ENCODE results near the gene LILRB3.

- TF ChIP-seq CTCF (optimal IDR thresholded peaks at IDR 0.05 in 1 of 3, IDR thresholded peaks at IDR 0.05 in 1 of 3, conservative IDR thresholded peaks at IDR 0.05 in 1 of 3; ENCODE audit: extremely low read depth in 1 of 3, insufficient read depth in 2 of 3, low read length in 3 of 3) (no peak), EZH2 (IDR thresholded peaks at IDR 0.05; ENCODE audit: low read length) (no peak)
Observed at GRCh38 chr19:54255105-54255775, 32.4 kb upstream of the LILRB3 start.
